ENCODE results near the gene DCAF6. TPM values are rescaled to one million over a fixed set of nuclear protein-coding genes. Genes with fewer than 3 reads are reported as not detected.

Gene DCAF6
- total RNA-seq, 2 donors from 2014 or later, result 71.4 to 116 TPM

GRCh38 chr1:168112673-168113305 lies 176.3 kb downstream of the DCAF6 start:
- no peaks in the 10 kb centered on the region for H3K36me3 ChIP-seq
- no peaks in the 10 kb centered on the region for H3K9me3 ChIP-seq
- H3K4me1 ChIP-seq (replicated peaks), result no peaks in the 10 kb centered on the region
- DNase-seq (ENCODE audit: low spot score), result peak; percentile 68
- TF ChIP-seq POLR2AphosphoS5 (IDR thresholded peaks at IDR 0.05) (no peak), POLR2A (IDR thresholded peaks at IDR 0.05) (no peak)
- TF ChIP-seq, protein P1, sequence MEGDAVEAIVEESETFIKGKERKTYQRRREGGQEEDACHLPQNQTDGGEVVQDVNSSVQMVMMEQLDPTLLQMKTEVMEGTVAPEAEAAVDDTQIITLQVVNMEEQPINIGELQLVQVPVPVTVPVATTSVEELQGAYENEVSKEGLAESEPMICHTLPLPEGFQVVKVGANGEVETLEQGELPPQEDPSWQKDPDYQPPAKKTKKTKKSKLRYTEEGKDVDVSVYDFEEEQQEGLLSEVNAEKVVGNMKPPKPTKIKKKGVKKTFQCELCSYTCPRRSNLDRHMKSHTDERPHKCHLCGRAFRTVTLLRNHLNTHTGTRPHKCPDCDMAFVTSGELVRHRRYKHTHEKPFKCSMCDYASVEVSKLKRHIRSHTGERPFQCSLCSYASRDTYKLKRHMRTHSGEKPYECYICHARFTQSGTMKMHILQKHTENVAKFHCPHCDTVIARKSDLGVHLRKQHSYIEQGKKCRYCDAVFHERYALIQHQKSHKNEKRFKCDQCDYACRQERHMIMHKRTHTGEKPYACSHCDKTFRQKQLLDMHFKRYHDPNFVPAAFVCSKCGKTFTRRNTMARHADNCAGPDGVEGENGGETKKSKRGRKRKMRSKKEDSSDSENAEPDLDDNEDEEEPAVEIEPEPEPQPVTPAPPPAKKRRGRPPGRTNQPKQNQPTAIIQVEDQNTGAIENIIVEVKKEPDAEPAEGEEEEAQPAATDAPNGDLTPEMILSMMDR (IDR thresholded peaks at IDR 0.05), result no peak
- 70% methylated on average over 6 of the region's 6 CpGs for WGBS
- H3K27ac ChIP-seq, result no peak overlapping the region
- no peaks in the 10 kb centered on the region for H3K27me3 ChIP-seq (replicated peaks; ENCODE audit: insufficient read depth)
- H3K4me3 ChIP-seq, result no peak overlapping the region
- intact Hi-C loops (cut with DNase I), result no loop called here

DNA sequence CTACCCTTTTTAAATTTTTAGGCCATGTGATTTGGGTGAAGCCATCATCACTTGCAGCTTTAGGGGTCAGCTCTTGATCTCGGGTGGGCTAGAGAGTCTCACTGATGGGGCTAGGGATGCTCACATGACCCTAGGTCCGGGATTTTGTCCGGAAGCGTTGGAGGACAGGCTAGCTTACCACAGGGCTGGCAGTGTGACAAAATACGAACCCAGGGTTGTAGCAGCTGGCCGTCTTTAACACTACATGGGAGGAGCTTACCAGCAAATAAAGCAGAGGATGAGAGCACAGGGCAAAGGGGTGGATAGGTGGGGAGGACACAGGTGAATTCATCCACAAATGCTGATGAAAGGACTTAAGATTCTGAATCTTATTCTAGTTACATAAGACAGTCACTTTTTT lies 178.4 kb downstream of the DCAF6 start:
- TF ChIP-seq POLR2AphosphoS5 (IDR thresholded peaks at IDR 0.05) (no peak), POLR2A (IDR thresholded peaks at IDR 0.05) (no peak)
- TF ChIP-seq, protein P1 (IDR thresholded peaks at IDR 0.05), result no peak
- Histone ChIP-seq H3K36me3 (no peaks in the 10 kb centered on the region), H3K27me3 (replicated peaks; ENCODE audit: insufficient read depth) (no peaks in the 10 kb centered on the region), H3K9me3 (no peaks in the 10 kb centered on the region), H3K4me3 (no peak overlapping the region), H3K4me1 (replicated peaks) (no peaks in the 10 kb centered on the region), H3K27ac (no peak overlapping the region)
- 50% methylated on average over 6 of the region's 6 CpGs for WGBS
- no peak for DNase-seq (ENCODE audit: low spot score)
- intact Hi-C loops (cut with DNase I), result no loop called here

GRCh38 chr1:168116327-168116799 lies 179.9 kb downstream of the DCAF6 start:
- no peak for TF ChIP-seq POLR2AphosphoS5 (IDR thresholded peaks at IDR 0.05)
- TF ChIP-seq, protein P1 (IDR thresholded peaks at IDR 0.05), result no peak
- TF ChIP-seq POLR2A (IDR thresholded peaks at IDR 0.05), result no peak
- peak; percentile 30 for DNase-seq (ENCODE audit: low spot score)

GRCh38 chr1:168119750-168120149 lies 183.3 kb downstream of the DCAF6 start:
- H3K27me3 ChIP-seq (replicated peaks; ENCODE audit: insufficient read depth), result no peaks in the 10 kb centered on the region
- no peak for DNase-seq (ENCODE audit: low spot score)
- TF ChIP-seq, protein P1 (IDR thresholded peaks at IDR 0.05), result no peak
- TF ChIP-seq POLR2AphosphoS5 (IDR thresholded peaks at IDR 0.05) (no peak), POLR2A (IDR thresholded peaks at IDR 0.05) (no peak)
- H3K9me3 ChIP-seq, result no peaks in the 10 kb centered on the region
- H3K27ac ChIP-seq, result no peak overlapping the region
- intact Hi-C loops (cut with DNase I), result no loop called here
- H3K4me1 ChIP-seq (replicated peaks), result no peaks in the 10 kb centered on the region
- WGBS, result 96% methylated on average over 4 of the region's 4 CpGs
- no peak overlapping the region for H3K4me3 ChIP-seq
- H3K36me3 ChIP-seq, result no peaks in the 10 kb centered on the region

More at GRCh38 chr1:168116327-168116799, 179.9 kb downstream of the DCAF6 start:
- Histone ChIP-seq H3K36me3 (no peaks in the 10 kb centered on the region), H3K27me3 (replicated peaks; ENCODE audit: insufficient read depth) (no peaks in the 10 kb centered on the region), H3K27ac (no peak overlapping the region), H3K9me3 (no peaks in the 10 kb centered on the region), H3K4me1 (replicated peaks) (no peaks in the 10 kb centered on the region), H3K4me3 (no peak overlapping the region)
- 62% methylated on average over 6 of the region's 6 CpGs for WGBS
- intact Hi-C loops (cut with DNase I), result no loop called here

GRCh38 chr1:168121401-168122011 lies 185.0 kb downstream of the DCAF6 start:
- TF ChIP-seq, protein P1 (IDR thresholded peaks at IDR 0.05), result no peak
- TF ChIP-seq POLR2A (IDR thresholded peaks at IDR 0.05) (no peak), POLR2AphosphoS5 (IDR thresholded peaks at IDR 0.05) (no peak)
- intact Hi-C loops (cut with DNase I), result no loop called here

More at GRCh38 chr1:168121401-168122011, 185.0 kb downstream of the DCAF6 start:
- no peaks in the 10 kb centered on the region for H3K27me3 ChIP-seq (replicated peaks; ENCODE audit: insufficient read depth)
- peak overlapping the region; percentile 47 for H3K27ac ChIP-seq
- H3K36me3 ChIP-seq, result no peaks in the 10 kb centered on the region
- H3K4me1 ChIP-seq (replicated peaks), result no peaks in the 10 kb centered on the region
- H3K4me3 ChIP-seq, result no peak overlapping the region
- no peaks in the 10 kb centered on the region for H3K9me3 ChIP-seq
- WGBS, result 11% methylated on average over 7 of the region's 7 CpGs
- DNase-seq (ENCODE audit: low spot score), result no peak

Data from prostate gland (tissue), 2 donors.